A549 (cell line): ENCODE measurements around the gene PATJ. TPM values are rescaled to one million over a fixed set of nuclear protein-coding genes. Genes with fewer than 3 reads are reported as not detected.
A peak's percentile ranks its signal among the peaks of the same experiment; 100 is the strongest.

Experiments used
- ATAC-seq, 2 experiments: fragments of 200-7000 bp in 1 of 2; fragments of >200 bp in 1 of 2; cut with Nextera tagmentation in 1 of 2; cut with Tn5 transposase in 1 of 2; 3 replicates each; pipeline versions ENCODE4 v1.8.0 to v1.9.1; 2018 to 2020; ENCODE audit warnings: mild to moderate bottlenecking in 1 of 2, moderate library complexity in 1 of 2
- CTCF ChIA-PET: fragments of 300-600 bp; sonication (Branson Sonifier 250); formaldehyde crosslinking; extraction: SDS; loops from one replicate; lab custom pipeline; 2021; ENCODE audit warnings: antibody characterized with exemption, inconsistent platforms; lab: Yijun Ruan, JAX
- POLR2A ChIA-PET: fragments of 350-600 bp; formaldehyde crosslinking; extraction: SDS; loops from one replicate; lab custom pipeline; 2021; ENCODE audit warnings: antibody characterized with exemption, inconsistent platforms; lab: Yijun Ruan, JAX
- DNase-seq, 2 experiments: peaks; one replicate each; pipeline versions ENCODE4 v3.0.0 to v3.0.0-alpha.2; 2011 to 2016; ENCODE audit warnings: low read depth in 1 of 2, low spot score in 1 of 2
- FAIRE-seq: peaks from 2 replicates; lab custom pipeline; 2011; peaks lifted over from hg19 to GRCh38; lab: Jason Lieb, UNC
- H3K27ac ChIP-seq, 2 experiments: fragments of >200 bp; sonication (Bioruptor Twin); formaldehyde crosslinking; 3 replicates each; pipeline ENCODE4 v1.5.1; 2016 to 2017
- H3K4me1 ChIP-seq: fragments of >200 bp; sonication (Bioruptor Twin); formaldehyde crosslinking; 3 replicates; pipeline ENCODE4 v1.6.1; 2016
- H3K4me2 ChIP-seq: fragments of >200 bp; sonication (Bioruptor Twin); formaldehyde crosslinking; 3 replicates; pipeline ENCODE4 v1.6.1; 2016
- H3K4me3 ChIP-seq: fragments of >200 bp; sonication (Bioruptor Twin); formaldehyde crosslinking; 3 replicates; pipeline ENCODE4 v1.5.1; 2016
- H3K9me3 ChIP-seq: fragments of >200 bp; sonication (Bioruptor Twin); formaldehyde crosslinking; 3 replicates; pipeline ENCODE4 v1.6.1; 2016
- CBX2 ChIP-seq: fragments of 200-600 bp; sonication (generic); IDR thresholded peaks from 2 replicates; pipeline ENCODE4 v1.6.1; 2016; ENCODE audit warnings: low read depth, mild to moderate bottlenecking, borderline replicate concordance
- CBX8 ChIP-seq: fragments of 200-600 bp; sonication (generic); IDR thresholded peaks from 2 replicates; pipeline ENCODE4 v1.6.1; 2016
- CEBPB ChIP-seq, 2 experiments: fragments of >200 bp in 1 of 2; sonication (Bioruptor Twin) in 1 of 2; formaldehyde crosslinking in 1 of 2; IDR thresholded peaks; 2 replicates each; pipeline ENCODE4 v1.6.1; 2012 to 2016
- EHF ChIP-seq: fragments of 250-450 bp; sonication (Bioruptor Pico); IDR thresholded peaks from 2 replicates; pipeline ENCODE4 v1.5.0; 2020; ENCODE audit warnings: mild to moderate bottlenecking
- EP300 ChIP-seq, 2 experiments: fragments of >200 bp; sonication (Bioruptor Twin); formaldehyde crosslinking; IDR thresholded peaks; 2 replicates in 1 of 2; 3 replicates in 1 of 2; pipeline ENCODE4 v1.6.1; 2016 to 2017
- ESRRA ChIP-seq: fragments of 150-350 bp; IDR thresholded peaks from 2 replicates; pipeline ENCODE4 v1.6.1; 2014; ENCODE audit warnings: mild to moderate bottlenecking, low read length, borderline replicate concordance
- FOXS1 ChIP-seq: fragments of 250-450 bp; sonication (Bioruptor Pico); IDR thresholded peaks from 2 replicates; pipeline ENCODE4 v1.5.0; 2020; ENCODE audit warnings: mild to moderate bottlenecking, moderate library complexity
- GATA3 ChIP-seq: IDR thresholded peaks from 2 replicates; pipeline ENCODE4 v1.6.1; 2012; ENCODE audit warnings: borderline replicate concordance
- HEYL ChIP-seq: fragments of 250-450 bp; sonication (Bioruptor Pico); IDR thresholded peaks from 2 replicates; pipeline ENCODE4 v1.8.0; 2021; ENCODE audit warnings: mild to moderate bottlenecking, moderate library complexity
- HOXA7 ChIP-seq: fragments of 250-450 bp; sonication (Bioruptor Pico); IDR thresholded peaks from 2 replicates; pipeline ENCODE4 v1.5.0; 2020; ENCODE audit warnings: mild to moderate bottlenecking, moderate library complexity
- JUNB ChIP-seq: fragments of >200 bp; sonication (Bioruptor Twin); formaldehyde crosslinking; IDR thresholded peaks from 2 replicates; pipeline ENCODE4 v1.6.1; 2016
- KDM5A ChIP-seq: fragments of 200-600 bp; sonication (generic); IDR thresholded peaks from 2 replicates; pipeline ENCODE4 v1.6.1; 2016; ENCODE audit warnings: antibody characterized with exemption, mild to moderate bottlenecking
- MYC ChIP-seq: IDR thresholded peaks from 2 replicates; pipeline ENCODE4 v1.6.1; 2012; ENCODE audit warnings: mild to moderate bottlenecking, inconsistent platforms, low read length, improper control_type of control experiment, borderline replicate concordance
- NPAS2 ChIP-seq: fragments of 250-450 bp; sonication (Bioruptor Pico); IDR thresholded peaks from 2 replicates; pipeline ENCODE4 v1.8.0; 2022; ENCODE audit warnings: mild to moderate bottlenecking, moderate library complexity, borderline replicate concordance
- NR3C1 ChIP-seq: fragments of >200 bp; sonication (Bioruptor Twin); formaldehyde crosslinking; IDR thresholded peaks from 3 replicates; pipeline ENCODE4 v1.6.1; 2017
- PHF8 ChIP-seq: fragments of 200-600 bp; sonication (generic); IDR thresholded peaks from 2 replicates; pipeline ENCODE4 v1.6.1; 2016; ENCODE audit warnings: low read depth, mild to moderate bottlenecking, antibody characterized with exemption, moderate library complexity, borderline replicate concordance
- RAD21 ChIP-seq, 2 experiments: fragments of >200 bp in 1 of 2; sonication (Bioruptor Twin) in 1 of 2; formaldehyde crosslinking in 1 of 2; IDR thresholded peaks in 1 of 2; conservative IDR thresholded peaks in 1 of 2; 2 replicates in 1 of 2; 3 replicates in 1 of 2; pipeline ENCODE4 v1.6.1; 2012 to 2018; ENCODE audit warnings: inconsistent platforms in 1 of 2
- RCOR1 ChIP-seq: fragments of 150-350 bp; IDR thresholded peaks from 2 replicates; pipeline ENCODE4 v1.6.1; 2014; ENCODE audit warnings: antibody characterized with exemption, low read length, low read depth
- RFX5 ChIP-seq: fragments of 450-650 bp; IDR thresholded peaks from 2 replicates; pipeline ENCODE4 v1.7.1; 2014; ENCODE audit warnings: antibody characterized with exemption, mild to moderate bottlenecking, moderate library complexity
- SMC3 ChIP-seq: fragments of >200 bp; sonication (Bioruptor Twin); formaldehyde crosslinking; IDR thresholded peaks from 3 replicates; pipeline ENCODE4 v1.6.1; 2018; ENCODE audit warnings: inconsistent platforms
- TFCP2L1 ChIP-seq: fragments of 250-450 bp; sonication (Bioruptor Pico); IDR thresholded peaks from 2 replicates; pipeline ENCODE4 v1.5.0; 2021; ENCODE audit warnings: mild to moderate bottlenecking
- WGBS: methylation state at CpG from one replicate; pipeline ENCODE4 v1.1.6; 2017; ENCODE audit errors: missing lambda C conversion rate; 5-methylcytosine and 5-hydroxymethylcytosine counted together
- polyA plus RNA-seq, 4 experiments: library from polyadenylated mRNA; depleted of rRNA in 3 of 4; stranded (reverse); fragments of >200 nt; fragmentation: RNase III in 1 of 4; extraction: RNeasy Plus Mini Kit Qiagen cat#74134 plus additional on column Dnase treatment in 1 of 4; gene quantifications; 2 replicates in 3 of 4; 3 replicates in 1 of 4; pipeline ENCODE4 v1.2.3, GENCODE V29; 2011 to 2017
- TF ChIP-seq, protein P1 (sequence below): fragments of 200-600 bp; sonication (generic); IDR thresholded peaks from 2 replicates; pipeline ENCODE4 v1.6.1; 2016; ENCODE audit warnings: antibody characterized with exemption, mild to moderate bottlenecking, moderate library complexity
- TF ChIP-seq, protein P2 (sequence below): fragments of >200 bp; sonication (Bioruptor Twin); formaldehyde crosslinking; IDR thresholded peaks from 3 replicates; pipeline ENCODE4 v1.6.1; 2016
- TF ChIP-seq, protein P3 (sequence below): fragments of 250-450 bp; sonication (Bioruptor Pico); IDR thresholded peaks from 2 replicates; pipeline ENCODE4 v1.5.0; 2021; ENCODE audit warnings: mild to moderate bottlenecking, moderate library complexity, borderline replicate concordance
- TF ChIP-seq, protein P4 (sequence below): fragments of 450-650 bp; IDR thresholded peaks from 2 replicates; pipeline ENCODE4 v1.6.1; 2014; ENCODE audit warnings: antibody characterized with exemption

The PATJ gene
- polyA plus RNA-seq, 2 of the 4 experiments (the other 2 are of a cell fraction) = 6.0 to 14.7 TPM

DNA sequence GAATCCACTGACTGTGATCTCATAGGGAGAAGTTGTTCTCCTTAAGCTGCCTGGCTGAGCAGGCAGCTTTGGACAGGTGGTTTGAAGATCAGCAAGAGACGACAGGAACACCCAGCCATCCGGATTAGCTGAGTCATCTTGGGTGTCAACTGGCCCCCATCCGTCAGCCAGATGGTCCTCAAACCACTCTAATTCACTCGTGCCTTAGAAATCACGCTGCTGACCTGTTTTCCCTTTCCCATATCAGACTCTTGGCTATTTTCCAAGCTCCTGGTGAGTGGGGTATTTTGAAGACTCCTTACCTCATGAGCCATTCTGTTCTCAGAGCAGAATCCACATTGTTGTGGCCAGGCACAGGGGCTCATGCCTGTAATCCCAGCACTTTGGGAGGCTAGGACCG lies 303.3 kb downstream of the PATJ start:
- FAIRE-seq = no peak

DNA sequence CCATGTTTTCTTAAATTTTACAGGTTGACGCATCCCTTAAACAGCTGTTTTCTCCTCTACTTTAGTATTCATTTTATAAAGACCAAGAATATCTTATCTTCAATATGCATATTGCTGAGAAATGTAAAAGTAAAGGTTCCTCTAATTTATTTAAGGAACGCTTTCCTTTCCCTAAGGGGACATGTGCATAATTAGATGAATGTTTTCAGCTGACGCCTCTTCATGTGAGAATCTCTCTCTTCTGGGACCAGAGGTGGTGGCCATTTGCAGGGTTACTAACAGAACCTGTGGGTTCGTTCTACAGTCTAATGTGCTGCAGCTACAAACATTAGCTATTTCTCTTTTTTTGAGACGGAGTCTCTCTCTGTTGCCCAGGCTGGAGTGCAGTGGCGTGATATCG lies 304.6 kb downstream of the PATJ start:
- DNase-seq (no peak), FAIRE-seq (no peak), ATAC-seq (no peak)
- CTCF ChIA-PET = no interaction called here
- POLR2A ChIA-PET = no interaction called here
- Histone ChIP-seq H3K4me2 (no peak overlapping the region), H3K4me1 (no peaks in the 10 kb centered on the region), H3K4me3 (no peak overlapping the region), H3K9me3 (no peaks in the 10 kb centered on the region), H3K27ac (no peak overlapping the region)
- WGBS = 96% methylated on average over 7 of the region's 7 CpGs
- TF ChIP-seq JUNB (no peak), SMC3 (no peak), CBX2 (no peak), NR3C1 (no peak), RFX5 (no peak), ESRRA (no peak), TFCP2L1 (no peak), MYC (no peak), KDM5A (no peak), GATA3 (no peak), CEBPB (IDR thresholded peaks at IDR 0.05) (no peak), FOXS1 (no peak)
- TF ChIP-seq, protein P1, sequence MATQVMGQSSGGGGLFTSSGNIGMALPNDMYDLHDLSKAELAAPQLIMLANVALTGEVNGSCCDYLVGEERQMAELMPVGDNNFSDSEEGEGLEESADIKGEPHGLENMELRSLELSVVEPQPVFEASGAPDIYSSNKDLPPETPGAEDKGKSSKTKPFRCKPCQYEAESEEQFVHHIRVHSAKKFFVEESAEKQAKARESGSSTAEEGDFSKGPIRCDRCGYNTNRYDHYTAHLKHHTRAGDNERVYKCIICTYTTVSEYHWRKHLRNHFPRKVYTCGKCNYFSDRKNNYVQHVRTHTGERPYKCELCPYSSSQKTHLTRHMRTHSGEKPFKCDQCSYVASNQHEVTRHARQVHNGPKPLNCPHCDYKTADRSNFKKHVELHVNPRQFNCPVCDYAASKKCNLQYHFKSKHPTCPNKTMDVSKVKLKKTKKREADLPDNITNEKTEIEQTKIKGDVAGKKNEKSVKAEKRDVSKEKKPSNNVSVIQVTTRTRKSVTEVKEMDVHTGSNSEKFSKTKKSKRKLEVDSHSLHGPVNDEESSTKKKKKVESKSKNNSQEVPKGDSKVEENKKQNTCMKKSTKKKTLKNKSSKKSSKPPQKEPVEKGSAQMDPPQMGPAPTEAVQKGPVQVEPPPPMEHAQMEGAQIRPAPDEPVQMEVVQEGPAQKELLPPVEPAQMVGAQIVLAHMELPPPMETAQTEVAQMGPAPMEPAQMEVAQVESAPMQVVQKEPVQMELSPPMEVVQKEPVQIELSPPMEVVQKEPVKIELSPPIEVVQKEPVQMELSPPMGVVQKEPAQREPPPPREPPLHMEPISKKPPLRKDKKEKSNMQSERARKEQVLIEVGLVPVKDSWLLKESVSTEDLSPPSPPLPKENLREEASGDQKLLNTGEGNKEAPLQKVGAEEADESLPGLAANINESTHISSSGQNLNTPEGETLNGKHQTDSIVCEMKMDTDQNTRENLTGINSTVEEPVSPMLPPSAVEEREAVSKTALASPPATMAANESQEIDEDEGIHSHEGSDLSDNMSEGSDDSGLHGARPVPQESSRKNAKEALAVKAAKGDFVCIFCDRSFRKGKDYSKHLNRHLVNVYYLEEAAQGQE = no peak
- TF ChIP-seq, protein P2, sequence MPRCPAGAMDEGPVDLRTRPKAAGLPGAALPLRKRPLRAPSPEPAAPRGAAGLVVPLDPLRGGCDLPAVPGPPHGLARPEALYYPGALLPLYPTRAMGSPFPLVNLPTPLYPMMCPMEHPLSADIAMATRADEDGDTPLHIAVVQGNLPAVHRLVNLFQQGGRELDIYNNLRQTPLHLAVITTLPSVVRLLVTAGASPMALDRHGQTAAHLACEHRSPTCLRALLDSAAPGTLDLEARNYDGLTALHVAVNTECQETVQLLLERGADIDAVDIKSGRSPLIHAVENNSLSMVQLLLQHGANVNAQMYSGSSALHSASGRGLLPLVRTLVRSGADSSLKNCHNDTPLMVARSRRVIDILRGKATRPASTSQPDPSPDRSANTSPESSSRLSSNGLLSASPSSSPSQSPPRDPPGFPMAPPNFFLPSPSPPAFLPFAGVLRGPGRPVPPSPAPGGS = no peak

More for the DNA sequence above, 303.3 kb downstream of the PATJ start:
- H3K4me2 ChIP-seq = no peak overlapping the region
- H3K4me3 ChIP-seq = no peak overlapping the region
- 81% methylated on average over 6 of the region's 6 CpGs for WGBS
- DNase-seq (no peak), ATAC-seq (no peak)
- peak overlapping the region in 1 of 2 experiments; percentile 28; a peak in 1 of 6 replicates for H3K27ac ChIP-seq
- ChIA-PET POLR2A (no interaction called here), CTCF (interaction anchor here (1.0 kb wide), 1 partner anchor 19 kb away, joined by 3 read pairs; no protein-coding TSS in a partner anchor)
- no peaks in the 10 kb centered on the region for H3K4me1 ChIP-seq
- TF ChIP-seq, protein P3, sequence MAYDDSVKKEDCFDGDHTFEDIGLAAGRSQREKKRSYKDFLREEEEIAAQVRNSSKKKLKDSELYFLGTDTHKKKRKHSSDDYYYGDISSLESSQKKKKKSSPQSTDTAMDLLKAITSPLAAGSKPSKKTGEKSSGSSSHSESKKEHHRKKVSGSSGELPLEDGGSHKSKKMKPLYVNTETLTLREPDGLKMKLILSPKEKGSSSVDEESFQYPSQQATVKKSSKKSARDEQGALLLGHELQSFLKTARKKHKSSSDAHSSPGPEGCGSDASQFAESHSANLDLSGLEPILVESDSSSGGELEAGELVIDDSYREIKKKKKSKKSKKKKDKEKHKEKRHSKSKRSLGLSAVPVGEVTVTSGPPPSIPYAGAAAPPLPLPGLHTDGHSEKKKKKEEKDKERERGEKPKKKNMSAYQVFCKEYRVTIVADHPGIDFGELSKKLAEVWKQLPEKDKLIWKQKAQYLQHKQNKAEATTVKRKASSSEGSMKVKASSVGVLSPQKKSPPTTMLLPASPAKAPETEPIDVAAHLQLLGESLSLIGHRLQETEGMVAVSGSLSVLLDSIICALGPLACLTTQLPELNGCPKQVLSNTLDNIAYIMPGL = no peak
- TF ChIP-seq EP300 (IDR thresholded peaks at IDR 0.05) (no peak), ESRRA (no peak), HOXA7 (CRISPR knock-in tag) (no peak), CBX8 (no peak), RCOR1 (no peak), HEYL (CRISPR knock-in tag) (no peak), FOXS1 (no peak), NPAS2 (CRISPR knock-in tag) (no peak), PHF8 (no peak), RFX5 (no peak), RAD21 (conservative IDR thresholded peaks at IDR 0.05 in 1 of 2, IDR thresholded peaks at IDR 0.05 in 1 of 2) (no peak), EHF (CRISPR knock-in tag) (no peak)
- TF ChIP-seq, protein P4, sequence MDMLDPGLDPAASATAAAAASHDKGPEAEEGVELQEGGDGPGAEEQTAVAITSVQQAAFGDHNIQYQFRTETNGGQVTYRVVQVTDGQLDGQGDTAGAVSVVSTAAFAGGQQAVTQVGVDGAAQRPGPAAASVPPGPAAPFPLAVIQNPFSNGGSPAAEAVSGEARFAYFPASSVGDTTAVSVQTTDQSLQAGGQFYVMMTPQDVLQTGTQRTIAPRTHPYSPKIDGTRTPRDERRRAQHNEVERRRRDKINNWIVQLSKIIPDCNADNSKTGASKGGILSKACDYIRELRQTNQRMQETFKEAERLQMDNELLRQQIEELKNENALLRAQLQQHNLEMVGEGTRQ = no peak
- no peaks in the 10 kb centered on the region for H3K9me3 ChIP-seq
